Measurements from ENCODE around the gene PHF23.

The PHF23 gene

DNA sequence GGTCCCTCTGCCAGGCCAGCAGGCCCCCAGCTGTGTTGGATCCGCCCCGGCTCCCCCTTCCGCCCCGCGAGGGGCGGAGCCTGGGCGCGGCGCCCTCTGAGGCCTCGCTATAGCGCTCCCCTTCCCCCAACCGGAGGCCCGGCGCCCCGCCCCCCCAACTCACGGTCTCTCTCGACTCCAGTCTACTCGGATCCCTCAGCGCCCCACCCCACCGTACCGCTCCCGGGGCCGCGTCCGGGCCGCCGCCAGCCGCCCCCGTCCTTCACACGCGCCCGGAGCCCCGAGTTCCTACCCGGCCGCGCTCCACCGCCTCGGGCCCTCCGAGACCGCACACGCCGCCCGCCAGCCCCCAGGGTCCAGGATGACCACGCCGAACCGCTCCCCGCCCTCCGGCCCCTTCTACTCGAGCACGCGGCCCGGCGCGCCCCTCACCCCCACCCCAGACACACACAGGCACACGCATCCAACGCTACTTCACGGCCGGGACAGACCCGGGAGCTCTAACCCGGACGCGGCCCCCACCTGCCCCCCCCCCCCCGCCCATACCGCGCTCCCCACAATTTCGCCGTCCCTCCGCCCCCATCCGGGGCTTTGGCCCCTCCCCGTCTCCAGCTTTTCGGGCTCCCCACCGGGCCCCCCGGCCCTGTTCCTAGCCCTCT is 1.4 kb downstream of the PHF23 start:
- no peak for DNase-seq (ENCODE audit: low read depth)

DNA sequence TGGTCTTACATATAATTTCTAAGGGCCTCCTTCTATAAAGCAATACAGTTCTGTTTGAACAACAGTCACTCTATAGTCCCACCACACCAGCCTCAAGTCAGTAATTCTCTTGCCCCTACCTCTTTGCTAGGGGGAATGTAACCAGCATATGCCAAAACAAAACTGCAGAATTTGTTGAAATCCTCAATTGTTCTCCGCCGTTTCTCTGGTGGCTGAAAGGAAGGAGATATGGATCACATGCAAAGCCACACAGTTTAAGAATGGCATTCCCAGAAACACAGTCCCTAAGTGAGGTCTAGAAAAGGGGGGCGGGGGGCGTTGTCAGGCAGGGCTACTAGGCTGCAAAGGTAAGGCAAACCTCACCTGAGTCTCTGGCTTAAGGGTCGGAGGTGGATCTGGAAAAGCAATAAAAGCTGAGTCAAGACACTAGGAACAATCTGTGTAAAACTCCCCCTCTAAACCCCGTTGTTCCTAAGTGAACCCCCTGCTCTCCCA is 1.9 kb downstream of the PHF23 start:
- DNase-seq (ENCODE audit: low read depth): no peak

DNA sequence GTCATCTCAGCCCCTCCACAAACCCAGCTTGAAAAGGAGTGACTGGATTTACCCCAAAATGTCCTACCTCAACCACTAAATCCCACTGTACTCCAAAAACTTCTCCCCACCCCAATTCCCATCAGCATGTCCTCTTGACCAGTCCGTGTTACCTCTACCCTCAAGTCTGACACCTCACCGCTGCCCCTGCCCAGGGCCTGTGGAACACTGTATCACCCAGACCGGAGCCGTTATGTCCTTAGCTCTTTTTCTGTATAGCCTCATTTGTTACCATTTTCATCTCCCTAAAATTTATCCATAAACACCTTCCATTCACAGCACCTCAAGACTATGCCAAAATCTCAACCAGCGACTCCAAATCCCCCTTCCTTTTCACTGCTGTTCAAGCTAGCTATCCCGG is 2.4 kb downstream of the PHF23 start:
- DNase-seq (ENCODE audit: low read depth): no peak

DNA sequence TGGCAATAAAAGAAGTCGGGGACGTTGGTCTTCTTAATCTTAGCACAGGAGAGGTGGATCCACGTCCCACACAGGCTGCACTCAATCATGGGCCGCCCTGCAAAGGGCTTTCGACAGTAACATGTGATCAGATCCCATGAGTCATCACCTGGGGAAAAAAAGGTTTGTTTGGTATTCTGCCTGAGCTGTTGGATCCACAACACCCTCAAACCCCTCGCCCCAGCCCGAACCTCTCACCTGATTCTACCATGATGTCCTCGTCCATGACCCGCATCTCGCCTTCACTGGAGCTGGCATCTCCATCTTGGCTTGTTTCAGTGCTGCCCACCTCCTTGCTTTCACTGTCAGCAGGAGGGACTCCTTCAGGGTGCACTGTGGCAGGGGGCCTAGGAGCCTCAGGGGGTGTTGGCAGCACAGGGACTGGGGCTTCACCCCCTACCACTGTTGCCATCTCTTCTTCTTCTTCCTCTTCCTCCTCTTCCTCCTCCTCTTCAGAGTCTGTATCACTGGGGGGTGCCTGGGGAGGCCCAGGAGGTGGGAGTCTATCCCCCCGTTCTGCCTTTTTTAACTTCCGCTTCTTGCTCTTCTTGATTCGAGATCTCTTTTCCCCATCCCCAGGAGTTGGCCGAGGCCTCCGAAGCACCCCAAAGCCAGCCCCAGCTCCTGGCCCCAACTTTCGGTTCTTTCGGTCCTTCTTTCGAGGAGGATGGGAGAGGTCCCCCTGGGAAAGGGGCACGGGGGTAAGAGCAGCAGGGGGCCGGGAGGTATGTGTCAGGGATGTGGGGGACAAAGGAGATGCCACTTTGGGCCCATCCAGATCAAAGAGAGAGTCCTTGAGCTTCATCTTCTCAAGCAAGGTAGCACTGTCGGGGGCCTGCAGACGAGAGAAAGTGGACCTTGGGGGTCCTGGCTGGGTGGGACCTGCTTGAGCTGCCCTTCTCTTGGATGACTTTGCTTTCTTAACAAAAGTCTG is 3.3 kb downstream of the PHF23 start:
- DNase-seq (ENCODE audit: low read depth): no peak

DNA sequence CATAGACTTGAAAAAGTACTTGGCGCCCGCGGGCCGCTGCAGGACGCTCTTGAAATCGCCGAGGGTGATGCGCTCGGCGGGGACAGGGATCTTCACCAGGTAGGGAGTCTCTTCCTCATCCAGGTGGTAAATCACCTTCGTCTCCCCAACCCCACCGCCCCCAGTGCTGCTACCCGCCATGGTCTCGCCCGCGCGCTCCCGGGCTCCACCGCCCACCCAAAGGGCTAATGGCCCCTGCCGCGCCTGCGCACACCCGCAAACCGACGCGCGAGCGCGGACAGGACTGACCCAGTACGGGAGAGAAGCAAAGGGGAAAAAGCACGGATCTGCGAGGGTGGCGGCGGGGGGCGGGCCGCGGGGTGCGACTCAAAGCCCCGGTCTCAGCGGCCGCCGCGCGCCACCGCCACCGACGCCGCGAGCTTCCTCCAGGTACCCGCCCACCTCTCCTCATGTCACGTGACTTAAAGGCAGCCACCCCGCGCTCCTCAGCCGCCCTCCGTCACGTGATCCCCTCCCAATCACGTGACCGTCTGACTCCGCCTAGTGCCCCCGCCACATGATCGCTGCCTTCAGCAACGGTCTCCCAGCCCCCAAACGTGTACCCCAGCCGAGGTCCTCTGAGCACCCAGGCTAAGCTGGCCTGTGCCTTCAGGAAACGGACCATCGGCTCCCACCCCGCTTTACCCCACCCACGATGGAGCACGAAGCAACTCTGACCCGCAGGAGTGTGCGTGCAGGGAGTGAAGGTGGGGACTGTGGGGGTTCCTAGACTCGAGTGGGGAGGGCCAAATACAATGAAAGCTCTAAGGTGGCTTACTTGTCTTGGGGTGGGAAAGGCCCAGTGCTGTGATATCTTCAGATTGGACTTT is 4.9 kb downstream of the PHF23 start, which contains the start of gene DVL2:
TSS of gene DVL2 (minus strand) at position 435 of the 869 bp plus-strand sequence. CDS start at position 180, 255 bp downstream.
- DNase-seq (ENCODE audit: low read depth): no peak

DNA sequence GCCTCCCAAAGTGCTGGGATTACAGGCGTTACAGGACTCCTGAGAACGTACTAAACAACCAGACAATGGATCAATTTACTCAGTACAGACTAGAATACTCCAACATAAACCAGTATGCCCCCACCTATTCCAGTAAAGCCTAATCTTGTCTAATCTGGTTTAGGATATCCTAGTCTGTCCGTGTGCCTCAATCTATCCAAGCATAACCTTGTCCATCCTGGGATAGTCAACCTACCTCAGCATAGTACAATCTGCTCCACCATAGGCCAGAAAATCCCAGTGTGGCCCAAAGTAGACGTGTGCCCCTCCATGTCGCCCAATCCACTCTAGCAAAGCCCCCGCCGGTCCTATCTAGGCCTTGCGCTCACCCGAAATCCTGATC is 5.6 kb downstream of the PHF23 start:
- no peak for DNase-seq (ENCODE audit: low read depth)

DNA sequence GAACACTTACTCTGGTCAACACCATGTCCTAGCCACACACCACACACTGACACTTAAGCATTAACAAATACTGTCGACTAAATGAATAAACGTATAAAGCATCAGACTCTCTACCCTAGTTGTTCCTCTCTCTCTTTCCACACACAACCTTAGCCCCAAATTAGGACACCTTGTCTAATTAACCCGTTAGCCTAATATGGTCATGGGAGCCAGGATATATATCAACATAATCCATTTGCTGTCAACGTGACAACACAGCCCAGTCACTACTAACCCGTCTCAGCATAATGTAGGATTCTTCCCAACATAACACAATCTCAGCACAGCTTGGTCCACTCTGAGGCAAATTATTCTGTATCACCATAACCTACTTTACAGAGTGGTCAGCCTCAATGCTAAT is 7.1 kb downstream of the PHF23 start:
- DNase-seq (ENCODE audit: low read depth): no peak

DNA sequence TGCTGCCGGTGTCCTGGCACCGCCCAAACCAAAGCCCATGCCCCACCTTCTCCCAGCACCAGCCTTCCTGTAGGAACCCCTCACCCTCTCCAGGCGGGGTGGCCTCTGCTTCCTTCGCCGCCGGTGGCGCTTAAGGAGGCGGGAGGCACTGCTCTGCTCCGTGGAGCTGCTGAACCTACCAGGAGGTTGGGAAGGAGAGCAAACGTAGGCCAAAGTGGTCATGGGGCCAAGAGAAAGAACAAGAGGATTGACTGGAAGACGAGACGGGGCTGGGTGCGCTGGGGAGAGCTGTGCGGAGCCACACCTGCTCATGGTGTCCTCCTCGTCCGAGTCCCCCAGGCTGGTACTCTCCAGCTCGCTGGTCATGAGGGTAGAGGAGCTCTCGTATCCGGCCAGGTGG is 9.8 kb downstream of the PHF23 start:
- no peak for DNase-seq (ENCODE audit: low read depth)

DNA sequence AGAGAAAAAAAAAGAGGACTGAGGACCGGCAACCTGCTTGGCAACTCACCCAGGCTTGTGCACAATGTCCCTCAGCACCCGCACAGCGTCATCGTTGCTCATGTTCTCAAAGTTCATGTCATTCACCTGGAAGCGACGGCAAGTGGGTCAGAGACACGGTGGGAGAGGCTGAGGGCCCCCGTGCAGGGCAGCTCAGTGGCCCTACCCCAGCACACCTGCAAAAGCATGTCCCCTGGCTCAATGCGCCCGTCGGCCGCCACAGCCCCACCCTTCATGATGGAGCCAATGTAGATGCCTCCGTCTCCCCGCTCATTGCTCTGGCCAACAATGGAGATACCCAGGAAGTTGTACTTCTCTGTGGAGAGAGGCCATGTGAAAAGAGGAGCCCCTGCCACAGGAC is 10.3 kb downstream of the PHF23 start:
- no peak for DNase-seq (ENCODE audit: low read depth)

DNA sequence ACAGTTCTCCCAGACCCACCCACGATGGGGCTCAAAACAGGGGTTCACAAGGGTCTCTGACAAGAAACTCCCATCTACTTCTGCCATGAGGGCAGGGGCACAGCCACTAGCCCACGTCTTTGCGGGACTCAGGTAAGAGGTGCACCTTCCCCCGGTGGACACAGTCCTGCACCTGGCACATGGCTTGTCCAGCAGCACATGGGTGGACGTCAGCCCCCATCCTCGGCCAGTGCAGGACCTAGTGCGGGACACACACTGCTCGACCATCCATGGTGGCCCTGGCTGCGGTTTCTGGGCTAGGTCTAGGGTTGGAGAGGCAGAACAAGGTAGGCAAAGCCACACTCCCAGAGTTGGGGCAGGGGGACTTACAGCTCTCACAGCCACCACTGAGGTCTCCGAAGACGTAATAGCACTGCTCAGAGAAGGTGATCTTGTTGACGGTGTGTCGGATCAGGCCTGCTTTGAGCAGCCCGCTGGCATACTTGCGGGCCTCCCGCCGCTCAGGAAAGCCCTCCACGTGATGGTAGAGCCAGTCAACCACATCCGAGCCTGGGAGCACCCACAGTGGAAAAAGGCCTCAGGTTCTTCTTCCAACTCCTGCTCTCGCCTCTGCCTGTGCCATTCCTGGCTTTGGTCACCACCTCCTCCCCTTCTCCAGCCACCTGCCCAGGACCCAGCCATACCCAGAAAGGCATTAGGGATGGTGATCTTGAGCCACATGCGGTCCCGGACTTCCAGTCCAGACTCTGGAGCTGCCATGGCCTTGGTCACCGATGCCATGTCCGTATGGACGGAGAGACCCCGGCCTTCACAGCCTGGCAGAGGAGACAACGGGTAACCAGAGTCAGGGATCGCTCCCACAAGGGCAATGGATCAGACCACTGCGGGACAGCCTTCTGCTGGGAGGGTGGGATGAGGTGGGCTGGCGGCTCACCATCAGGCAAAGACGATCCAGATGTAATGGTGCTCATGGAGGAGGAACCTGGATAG is 12.2 kb downstream of the PHF23 start:
- no peak for DNase-seq (ENCODE audit: low read depth)

DNA sequence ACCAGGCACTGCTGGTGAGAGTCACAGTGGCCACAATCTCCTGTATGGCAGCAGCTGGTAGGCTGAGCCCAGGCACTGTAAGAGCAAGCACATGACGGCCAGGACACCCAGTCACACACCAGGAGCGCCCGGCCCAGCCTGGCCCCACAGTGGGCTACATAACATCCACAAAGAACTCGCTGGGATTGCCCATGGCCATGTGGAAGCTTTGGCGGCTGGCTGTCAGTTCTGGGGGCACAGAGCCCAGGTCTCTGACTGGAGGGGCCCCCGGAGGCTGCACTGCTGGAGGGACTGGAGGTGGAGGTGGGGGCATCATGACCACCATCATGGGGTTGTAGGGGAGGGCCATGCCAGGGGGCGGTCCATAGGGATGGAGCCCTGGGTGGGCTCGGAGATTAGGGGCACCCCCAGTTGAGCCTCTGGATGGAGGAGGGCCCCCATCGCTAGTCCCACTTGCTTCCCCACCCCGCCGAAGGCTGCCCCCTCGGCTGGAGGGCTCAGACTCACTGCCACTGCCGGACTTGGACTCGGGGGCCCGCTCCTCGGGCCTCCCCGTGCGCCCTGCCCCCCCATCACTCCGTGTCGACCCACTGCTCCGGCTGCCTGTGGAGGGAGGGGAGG is 13.4 kb downstream of the PHF23 start:
- no peak for DNase-seq (ENCODE audit: low read depth)

DNA sequence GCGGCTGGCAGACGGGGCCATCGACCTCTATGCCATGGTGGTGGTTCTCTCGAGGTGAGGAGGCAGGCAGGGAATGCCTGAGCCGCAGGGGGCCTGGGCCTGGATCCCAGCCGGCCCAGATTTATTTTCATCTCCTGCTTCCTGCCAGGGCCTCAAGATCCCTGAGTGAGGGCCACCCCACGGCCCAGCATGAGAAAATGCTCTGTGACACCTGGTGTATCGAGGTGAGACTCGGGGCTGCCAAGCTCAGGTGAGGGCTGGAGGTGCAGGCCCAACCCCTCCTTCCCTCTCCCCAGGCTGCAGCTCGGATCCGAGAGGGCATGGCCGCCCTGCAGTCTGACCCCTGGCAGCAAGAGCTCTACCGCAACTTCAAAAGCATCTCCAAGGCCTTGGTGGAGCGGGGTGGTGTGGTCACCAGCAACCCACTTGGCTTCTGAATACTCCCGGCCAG is 14.6 kb downstream of the PHF23 start:
- no peak for DNase-seq (ENCODE audit: low read depth)

DNA sequence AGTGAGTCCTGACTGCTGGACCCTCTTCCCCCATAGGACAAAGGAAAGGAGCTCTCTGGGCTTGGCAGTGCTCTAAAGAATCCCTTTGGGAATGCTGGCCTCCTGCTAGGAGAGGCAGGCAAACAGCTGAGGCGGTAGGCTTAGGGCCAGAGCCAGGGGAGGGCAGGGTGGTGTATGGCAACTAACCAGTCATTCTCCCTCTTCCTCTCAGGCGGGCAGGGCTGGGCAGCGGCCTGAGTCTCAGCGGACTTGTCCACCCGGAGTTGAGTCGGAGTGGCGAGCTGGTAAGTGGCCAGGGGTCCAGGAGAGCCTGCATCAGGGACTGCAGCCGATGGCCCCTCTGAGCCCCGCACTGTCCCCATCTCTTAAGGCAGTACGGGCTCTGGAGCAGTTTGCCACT is 15.1 kb downstream of the PHF23 start:
- no peak for DNase-seq (ENCODE audit: low read depth)

DNA sequence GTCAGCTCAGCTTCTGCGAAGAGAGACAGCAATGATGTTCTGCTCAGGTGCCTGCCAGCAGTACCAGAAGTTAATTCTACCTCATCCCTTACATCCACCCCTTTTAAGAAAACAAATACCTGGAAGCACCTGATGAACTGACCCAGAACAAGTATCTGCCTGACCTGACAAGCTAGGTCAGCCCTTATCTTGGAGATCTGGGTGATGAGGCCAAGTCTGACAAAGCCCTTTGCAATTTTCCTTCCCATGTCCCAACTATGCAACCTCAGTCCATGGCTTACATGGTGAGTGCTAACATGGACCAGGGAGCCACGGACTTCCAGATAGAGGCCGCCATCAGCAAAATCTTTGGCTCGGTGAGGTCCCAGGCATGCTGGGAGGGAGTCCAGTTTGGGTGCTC is 15.9 kb downstream of the PHF23 start:
- DNase-seq (ENCODE audit: low read depth): no peak

DNA sequence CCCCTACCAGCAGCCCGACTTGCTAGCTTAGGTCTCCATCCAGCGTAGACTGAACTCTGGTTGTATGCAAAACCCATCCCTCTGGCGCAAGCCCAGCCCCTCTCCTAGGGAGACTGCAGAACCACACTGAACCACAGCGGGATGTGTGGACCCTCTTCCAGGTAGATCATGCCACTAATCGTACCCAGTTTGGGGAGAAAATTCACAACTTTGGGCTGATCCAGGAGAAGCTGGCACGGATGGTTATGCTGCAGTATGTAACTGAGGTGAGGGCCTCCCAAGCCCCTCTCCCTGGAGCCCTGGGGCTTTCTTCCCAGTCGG is 16.3 kb downstream of the PHF23 start:
- DNase-seq (ENCODE audit: low read depth): no peak

DNA sequence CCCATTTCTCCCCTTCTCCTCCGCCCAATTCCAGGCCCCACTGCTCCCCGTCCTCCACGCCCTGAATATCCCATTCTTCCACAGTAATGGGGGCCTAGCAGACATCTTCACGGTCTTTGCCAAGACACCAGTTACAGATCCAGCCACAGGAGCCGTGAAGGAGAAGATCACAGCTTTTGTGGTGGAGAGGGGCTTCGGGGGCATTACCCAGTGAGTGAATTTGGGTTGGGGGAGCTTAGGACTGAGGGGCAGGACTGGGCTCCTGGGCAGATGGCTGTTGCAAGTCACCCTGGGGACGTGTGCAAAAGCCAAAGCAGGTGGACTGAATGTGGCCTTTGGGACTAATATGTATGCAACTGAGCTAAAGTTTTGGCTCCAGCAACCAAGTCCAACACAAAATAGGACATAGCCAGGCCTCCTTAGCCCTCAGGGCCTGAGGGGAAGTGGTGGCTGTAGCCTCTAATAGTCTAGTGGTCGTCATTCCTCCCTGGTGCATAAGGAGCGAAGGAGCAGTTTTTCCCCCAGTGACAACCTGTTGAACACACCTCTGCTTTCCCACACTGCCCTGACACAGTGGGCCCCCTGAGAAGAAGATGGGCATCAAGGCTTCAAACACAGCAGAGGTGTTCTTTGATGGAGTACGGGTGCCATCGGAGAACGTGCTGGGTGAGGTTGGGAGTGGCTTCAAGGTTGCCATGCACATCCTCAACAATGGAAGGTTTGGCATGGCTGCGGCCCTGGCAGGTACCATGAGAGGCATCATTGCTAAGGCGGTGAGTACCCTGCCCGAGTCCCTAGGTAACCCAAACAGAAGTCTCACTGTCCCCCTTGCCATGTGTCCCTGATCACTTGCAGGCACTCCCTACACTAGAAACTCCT is 16.9 kb downstream of the PHF23 start:
- no peak for DNase-seq (ENCODE audit: low read depth)

DNA sequence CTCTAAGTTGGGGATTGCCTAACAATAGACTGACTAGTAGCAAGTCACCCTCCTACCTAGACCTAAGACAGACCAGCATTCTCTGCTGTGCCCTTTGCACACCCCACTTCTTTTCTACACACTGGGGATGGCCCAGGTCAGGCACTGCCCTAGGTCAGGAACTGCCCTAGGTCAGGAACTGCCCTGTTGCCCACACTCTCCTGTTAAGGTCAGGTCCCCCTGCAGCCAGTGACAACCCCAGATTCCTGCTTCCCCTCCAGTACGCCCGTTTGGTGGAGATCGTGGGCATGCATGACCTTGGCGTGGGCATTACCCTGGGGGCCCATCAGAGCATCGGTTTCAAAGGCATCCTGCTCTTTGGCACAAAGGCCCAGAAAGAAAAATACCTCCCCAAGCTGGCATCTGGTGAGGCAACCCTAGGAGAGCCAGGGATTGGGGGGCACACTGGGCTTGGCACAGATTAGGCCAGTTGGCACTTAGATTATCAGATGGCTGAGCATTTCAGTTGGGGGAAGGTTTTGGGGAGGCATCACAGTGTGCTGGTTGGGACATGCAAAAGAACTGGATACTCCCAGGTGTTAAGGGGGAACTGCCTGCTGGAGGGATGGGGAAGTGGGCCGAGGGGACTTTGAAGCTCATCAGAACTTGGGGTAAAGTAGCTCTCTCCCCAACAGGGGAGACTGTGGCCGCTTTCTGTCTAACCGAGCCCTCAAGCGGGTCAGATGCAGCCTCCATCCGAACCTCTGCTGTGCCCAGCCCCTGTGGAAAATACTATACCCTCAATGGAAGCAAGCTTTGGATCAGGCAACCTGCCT is 17.8 kb downstream of the PHF23 start:
- DNase-seq (ENCODE audit: low read depth): no peak

DNA sequence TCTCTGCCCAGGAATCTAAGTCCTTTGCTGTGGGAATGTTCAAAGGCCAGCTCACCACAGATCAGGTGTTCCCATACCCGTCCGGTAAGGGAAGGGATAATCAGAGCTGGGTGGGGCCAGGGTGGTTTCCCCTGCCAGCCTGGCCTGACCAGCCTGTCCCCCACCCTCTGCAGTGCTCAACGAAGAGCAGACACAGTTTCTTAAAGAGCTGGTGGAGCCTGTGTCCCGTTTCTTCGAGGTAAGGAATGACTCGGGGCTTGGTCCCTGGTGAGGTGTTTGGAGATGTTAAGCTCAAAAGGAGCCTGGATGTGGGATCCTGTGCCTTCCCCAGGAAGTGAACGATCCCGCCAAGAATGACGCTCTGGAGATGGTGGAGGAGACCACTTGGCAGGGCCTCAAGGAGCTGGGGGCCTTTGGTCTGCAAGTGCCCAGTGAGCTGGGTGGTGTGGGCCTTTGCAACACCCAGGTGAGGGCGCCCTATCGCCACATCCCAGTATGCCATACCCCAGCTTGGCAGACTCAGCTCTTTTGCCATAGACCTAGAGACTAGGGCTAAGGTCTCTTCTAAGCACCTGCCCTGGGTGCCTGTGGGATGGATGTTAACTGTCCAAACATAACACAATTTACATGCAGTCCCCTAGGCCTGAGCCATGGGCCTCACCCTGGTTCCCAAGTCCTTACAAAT is 18.5 kb downstream of the PHF23 start:
- no peak for DNase-seq (ENCODE audit: low read depth)
